GM18517 (cell line): Measurements from ENCODE around the gene HOXD1.
A peak's percentile ranks its signal among the peaks of the same experiment; 100 is the strongest.

ENCODE experiments used
- ATAC-seq: cut with Tn5 transposase; IDR thresholded peaks from one replicate; pipeline ENCODE4 v1.9.1; 2021; ENCODE audit warnings: mild to moderate bottlenecking, moderate library complexity; ENCODE audit not compliant: unreplicated experiment

The HOXD1 gene

DNA sequence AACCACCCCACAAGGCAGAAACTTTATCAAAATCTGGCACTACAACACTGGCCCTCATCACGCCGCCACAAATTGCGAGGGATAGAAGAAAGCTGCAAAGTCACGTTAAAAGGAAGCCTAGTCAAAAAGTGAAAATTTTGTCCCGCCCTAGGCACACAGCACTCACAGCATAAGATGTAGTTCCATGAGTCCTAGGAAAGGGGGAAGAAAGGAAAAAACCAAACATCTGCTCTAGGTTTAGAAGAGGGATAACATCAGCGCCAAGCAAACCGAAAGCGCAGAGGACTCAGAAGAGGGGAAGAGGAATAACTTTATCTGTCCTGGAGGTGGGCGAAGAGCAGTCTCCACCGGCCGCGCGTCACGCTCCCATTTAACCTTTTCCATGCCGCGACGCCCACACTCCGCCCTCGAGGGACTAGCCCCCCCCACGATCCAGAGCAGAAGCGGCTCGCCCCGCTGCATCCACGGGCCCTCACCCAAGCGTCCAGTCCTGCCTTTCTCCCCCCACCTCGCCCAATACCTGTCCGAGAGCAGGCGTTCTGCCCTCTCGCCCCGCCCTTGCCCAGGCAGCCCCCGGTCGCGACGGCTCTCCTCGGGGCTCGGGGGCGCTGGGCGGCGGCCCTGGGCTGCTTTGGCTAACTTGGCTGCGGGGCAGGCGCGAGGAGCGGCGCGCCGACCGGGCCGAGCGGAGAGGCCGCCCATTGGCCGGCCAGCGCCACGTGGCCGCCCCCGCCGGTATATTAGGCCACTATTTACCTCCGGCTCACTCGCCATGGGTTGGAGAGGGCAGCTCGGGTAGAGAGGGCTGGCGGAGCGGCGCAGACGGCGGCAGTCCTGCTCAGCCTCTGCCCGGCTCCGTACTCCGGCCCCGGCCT, at the start of gene HOXD1:
Gene HOXD1 (plus strand): TSS at position 770 of the 875 bp plus-strand sequence. CDS start 134 bp downstream, outside the sequence.
- ATAC-seq: no peak

DNA sequence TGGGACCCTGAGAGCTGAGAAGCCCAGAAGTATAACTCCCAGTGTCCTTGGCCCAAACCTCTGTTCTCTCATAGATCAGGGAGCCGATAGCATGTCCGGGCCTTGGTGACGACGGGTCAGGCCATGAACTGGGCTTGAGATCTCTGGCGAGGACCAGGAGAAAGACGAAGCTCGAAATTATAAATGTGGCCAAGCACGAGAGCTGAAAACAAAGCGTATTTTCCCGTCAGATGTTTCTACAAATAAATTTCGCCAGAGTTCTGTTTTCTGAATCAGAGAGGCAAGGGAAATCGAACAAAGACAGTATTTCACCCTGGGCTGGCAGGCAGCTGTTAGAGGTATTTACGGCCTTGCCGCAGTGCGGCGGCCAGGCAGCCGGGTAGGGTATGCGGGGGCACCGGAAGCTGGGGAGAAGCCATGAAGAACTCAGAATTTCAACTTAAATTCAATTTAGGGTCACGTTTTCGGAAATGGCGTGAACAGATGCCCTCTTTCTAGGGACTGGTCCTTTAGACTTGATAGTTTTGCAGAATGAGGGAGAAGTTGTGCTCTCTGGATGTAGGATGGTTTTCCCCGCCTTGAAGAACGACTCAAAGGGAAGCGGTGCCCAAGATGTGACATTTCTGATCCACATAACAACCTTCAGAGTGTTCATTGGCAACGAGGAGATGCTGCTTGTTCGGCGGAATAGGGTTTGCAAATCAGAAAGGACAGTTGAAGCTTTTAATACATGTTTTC, 49.4 kb upstream of the HOXD1 start:
- ATAC-seq: no peak

DNA sequence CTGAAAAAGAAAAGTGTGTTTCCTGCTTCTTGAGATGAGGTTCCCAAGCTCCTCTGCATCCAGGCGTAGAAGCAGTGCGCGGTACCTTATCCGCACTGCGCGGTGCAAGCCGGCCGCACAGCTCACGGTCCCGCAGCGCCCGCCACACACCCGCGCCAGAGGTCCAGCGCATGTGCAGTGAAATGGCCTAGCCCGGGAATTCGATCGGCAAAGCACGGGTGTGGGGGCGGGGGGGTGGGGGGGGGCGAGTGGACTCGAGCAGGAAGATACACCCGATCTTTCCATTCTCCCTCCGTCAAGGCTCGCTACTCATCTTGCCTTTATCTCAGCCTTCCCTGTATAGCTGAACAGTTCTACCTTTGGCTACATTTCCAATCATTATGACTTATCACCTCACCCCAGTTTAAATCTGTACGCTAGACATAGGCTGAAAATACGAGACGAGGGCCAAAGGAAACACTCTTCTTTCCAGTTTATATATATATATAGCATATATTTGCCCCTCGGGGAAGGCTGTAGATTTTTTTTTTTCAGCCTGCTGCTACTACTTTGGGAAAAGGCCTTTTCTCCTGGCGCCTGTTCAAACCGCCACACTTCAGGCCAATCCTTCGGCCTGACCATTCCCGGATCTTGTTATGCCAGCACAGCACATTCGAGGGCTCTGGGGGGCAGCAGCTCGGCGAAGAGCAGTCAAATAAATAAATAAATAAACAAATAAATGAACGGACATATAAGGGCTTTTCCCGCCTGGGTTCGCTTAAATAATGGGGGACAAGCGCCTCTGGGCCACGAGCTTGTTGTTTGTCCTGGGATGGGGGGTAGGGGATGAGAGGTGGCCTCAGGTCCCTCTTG, 48.6 kb upstream of the HOXD1 start:
- ATAC-seq: peak; percentile 14

DNA sequence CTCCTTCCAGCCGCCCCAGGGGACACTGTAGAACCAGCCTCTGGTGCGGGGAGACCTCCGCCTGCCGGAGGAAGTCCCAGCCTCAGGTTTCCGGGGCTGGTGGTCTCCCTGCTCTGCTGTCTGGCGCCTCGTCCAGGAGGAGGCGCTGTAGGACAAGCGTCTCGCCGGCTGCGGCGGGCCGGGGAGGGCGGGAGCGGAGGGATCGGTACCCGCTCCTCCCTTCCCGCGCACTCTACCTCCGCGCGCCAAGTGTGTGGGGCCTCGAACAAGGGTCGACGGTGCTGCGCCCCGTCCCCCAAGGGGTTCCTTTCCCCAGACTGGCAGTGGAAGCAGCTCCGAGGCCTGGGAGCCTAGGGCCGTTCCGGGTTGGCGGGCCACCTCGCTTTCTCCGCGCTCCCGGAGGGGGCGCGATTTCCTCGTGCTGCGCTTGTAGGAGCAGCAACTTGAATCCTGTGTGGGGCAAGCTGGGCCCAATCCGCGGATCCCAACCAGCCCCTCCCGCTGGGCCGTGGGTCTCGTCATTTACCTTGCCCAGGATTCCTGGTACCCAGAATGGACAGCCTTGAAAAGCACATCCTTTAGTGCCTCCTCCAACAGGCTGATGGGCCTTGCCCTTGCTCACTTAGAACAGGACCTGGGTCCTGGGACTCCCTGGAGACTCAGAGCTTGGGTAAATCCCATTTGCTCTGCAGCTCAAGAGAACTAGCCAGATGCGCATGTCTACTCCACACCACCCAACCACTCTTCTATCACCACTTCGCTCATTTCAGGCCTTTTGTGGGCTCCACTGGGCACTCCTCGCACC, 47.8 kb upstream of the HOXD1 start:
- ATAC-seq: peak; percentile 86

DNA sequence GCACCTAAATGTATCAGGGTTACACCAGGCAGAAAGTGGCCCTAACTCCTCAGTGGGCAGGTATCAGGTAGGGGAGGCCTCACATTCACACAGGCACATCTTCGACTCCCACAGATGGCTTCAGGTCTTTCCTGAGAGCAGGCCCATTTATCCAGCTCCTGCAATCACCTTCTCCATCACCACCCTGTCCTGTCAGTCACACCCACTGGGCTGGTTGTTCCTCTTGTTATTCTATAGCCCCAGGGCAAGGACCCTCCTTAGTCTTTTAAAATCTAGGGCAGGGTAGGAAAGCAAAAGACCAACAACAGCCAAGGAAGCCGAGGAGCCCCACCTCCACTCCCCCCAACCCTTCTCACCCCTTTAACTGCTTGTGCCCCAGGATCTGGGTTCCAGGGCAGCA, 46.2 kb upstream of the HOXD1 start:
- ATAC-seq: no peak

DNA sequence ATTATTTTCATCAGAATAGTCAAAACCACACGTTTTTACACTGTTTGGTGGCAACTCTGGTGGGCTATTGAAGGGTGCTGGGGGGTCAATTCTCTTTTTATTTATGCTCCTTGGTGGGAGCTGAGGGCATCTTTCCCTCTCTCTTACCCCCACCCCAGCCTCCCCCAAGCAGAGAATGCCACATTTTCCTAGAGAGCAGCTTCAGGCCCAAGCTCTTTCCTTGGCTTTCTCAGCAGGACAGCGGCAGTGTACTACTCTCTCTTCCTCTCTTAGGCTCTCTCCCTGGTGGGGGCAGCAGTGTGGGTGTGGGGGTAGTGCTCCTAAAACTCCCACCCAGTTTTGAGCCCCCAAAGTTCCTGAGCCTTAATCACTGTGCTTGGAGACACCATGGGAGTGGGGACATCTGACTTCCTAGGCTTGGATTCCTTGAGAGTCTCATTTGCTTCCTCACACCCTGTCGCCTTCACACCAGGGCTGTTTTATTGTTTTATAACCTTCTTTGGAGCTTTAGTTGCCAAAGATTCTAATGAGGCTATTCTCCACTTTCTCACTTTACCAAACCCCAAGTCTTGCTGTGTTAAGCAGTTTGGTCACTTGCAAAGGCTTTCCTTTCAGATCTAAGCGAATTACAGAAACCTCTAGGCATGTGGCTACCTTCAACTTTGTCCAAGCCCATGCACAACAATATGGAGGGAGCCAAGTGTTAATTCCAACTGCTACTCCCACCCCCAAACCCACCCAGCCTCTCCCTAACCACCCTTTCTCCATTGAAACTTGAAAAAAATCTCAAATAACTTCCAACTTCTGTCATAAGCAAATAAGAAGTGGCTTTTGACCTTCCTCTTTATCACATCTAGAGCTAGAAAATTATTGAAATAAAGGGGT, 43.1 kb upstream of the HOXD1 start:
- no peak for ATAC-seq

DNA sequence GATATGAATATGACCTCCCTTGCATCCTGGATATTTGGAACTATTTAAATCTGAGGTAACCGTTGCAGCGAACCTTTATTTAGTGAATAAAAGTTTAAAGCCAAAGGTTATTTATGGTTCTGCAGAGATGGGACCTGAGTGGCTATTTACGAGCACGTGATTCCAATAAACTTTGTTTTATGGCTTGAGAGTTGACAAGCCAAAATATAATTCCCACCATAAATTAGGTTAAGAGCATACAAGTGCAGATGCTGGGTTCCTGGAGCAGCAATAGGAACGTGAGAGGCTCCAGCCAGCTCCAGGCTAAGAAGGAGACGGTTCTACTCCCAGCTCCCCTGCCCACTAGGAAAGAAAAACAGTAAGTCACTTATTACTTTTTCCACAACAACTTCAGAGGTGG, 42.4 kb upstream of the HOXD1 start:
- ATAC-seq: no peak

DNA sequence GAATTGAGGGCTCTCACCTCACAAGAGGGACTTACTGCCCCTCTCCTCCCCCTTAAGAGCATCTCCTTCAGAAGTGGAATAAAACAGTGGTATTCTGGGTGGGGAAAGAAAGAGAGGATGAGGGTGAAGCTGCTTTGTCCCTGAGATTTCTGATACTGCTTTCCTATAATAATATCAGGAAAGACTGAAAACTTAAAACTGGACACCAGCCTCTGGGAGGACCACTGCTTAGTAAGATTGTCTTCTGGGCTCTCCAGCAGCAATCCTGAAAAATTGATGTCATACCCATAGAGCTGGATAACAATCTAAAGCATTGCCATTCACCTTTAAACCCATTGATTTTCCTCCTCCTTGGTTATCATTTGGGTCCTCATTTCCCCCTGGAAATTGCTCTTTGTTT, 41.8 kb upstream of the HOXD1 start:
- no peak for ATAC-seq

DNA sequence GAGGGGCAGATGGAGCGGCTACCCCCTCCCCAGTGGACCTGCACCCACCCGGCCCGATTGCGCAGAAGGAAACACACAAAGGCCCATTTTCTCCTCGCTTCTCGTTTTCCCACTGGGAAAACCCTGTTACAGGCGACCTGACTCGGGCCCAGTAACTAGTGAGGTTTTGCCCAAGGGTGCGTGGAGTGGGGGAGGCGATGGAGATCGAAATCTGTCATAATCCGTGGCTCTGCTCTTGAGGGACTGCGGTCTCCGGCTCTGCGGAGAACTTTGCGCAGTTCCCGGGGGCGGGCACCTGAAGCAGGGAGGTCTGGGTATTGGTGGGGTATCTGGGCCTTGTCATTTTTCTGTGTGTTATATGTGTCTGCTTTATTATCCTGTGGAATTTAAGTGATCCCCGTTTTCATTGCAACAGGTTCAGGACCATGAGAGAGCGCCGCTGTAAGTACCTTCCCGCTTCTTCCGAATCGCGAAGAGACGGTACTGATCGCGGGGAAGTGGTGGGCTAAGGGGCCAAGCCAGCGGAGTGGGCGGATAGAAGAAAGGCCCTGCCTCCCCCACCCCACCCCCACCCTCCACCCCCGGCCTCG, 41.2 kb upstream of the HOXD1 start:
- ATAC-seq: no peak

DNA sequence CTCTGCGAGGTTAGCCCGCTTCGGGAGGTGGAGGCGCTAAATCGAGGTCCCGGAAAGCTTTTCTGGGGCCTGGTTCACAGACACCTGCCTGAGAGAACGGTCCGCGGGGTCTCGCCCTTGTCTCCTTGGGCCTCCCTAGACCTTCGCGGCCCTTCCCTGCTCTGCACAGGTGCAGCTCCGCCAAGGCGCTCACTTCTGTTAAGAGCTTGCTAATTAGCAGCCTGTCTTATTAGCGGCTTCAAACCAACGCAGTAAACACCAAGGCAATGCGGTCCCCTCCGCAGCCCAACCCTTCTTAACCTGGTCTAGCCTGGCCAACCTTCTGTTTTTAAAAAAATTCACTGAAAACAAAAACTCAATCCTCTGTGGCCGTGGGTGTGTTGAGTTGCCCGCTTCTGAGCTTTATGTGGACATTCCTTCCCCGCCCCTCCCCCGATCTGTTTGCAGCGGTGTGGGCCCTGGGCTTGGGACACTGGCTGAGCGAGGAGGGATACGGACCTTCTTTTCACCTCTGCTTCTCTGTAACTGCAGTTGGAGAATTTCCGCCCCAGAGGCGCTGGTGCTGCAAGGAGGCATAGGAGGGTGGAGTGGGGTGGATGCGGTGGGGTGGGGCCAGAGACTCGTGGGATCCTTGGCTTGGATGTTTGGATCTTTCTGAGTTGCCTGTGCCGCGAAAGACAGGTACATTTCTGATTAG, 40.5 kb upstream of the HOXD1 start:
- no peak for ATAC-seq

DNA sequence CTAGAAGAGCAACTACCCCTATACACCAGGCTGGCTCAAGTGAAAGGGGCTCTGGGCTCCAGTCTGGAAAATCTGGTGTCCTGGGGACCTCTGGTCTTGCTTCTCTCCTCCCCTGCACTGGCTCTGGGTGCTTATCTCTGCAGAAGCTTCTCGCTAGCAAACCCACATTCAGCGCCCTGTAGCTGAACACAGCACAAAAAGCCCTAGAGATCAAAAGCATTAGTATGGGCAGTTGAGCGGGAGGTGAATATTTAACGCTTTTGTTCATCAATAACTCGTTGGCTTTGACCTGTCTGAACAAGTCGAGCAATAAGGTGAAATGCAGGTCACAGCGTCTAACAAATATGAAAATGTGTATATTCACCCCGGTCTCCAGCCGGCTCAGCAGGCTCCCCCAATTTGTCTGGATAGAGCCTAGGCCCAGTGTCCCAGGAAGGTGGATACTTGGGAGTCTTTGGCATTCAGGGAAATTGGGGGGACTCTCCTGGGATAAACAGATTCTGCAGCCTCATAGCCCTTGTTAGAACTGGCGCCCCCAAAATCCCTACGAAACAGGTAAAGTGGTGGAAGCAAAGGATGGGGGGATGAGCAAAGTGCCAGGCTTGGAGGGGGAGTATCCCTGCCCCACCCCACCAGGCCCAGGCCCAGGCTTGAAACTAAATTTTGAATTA, 39.6 kb upstream of the HOXD1 start:
- no peak for ATAC-seq

DNA sequence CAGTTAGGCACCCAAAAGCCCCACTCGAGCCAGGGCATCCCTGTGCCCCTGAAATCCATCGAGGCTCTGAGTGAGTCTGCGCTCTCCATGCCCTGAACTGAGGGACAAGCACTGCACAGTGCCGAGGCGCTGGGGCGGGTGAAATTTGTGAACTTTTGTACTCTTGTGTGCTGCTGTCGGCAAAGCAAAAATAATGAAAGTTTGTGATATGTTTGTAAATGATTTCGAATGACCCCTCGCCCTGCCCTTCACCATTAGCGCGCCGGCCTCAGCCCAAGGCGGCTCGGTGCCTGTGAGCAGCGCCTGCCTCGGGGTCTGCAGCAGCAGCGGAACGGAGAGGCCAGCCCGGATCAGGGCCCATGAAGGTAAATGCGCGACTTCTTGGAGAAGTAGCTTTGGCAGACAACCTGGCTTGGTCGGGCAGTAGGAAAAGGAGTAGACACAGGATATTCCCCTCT, 39.0 kb upstream of the HOXD1 start:
- ATAC-seq: no peak

DNA sequence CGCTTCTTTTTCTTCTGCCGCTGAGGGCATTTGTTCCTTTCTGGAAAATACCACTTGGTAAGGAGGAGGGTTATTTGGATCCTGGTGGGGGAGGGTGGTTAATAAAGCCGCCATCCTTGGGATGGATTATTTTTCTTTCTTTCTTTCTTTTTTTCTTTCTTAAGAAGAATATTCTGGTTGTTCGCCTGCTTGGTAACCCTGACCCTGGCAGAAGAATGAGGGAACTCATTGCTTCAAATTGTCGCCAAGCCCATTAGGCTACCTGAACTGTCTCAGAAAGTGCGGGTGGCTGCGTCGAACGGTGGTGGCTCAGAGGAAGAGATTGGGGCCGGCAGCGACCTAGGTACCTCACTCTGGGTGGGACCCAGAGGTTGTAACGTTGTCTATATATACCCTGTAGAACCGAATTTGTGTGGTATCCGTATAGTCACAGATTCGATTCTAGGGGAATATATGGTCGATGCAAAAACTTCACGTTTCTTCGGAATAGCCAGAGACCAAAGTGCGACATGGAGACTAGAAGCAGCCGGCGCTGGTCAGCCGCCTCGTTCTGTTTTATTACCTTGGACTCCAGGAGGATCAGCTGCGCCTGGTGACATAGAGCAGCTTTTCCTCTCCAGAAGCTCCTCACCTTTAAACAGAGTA, 38.4 kb upstream of the HOXD1 start:
- ATAC-seq: no peak

DNA sequence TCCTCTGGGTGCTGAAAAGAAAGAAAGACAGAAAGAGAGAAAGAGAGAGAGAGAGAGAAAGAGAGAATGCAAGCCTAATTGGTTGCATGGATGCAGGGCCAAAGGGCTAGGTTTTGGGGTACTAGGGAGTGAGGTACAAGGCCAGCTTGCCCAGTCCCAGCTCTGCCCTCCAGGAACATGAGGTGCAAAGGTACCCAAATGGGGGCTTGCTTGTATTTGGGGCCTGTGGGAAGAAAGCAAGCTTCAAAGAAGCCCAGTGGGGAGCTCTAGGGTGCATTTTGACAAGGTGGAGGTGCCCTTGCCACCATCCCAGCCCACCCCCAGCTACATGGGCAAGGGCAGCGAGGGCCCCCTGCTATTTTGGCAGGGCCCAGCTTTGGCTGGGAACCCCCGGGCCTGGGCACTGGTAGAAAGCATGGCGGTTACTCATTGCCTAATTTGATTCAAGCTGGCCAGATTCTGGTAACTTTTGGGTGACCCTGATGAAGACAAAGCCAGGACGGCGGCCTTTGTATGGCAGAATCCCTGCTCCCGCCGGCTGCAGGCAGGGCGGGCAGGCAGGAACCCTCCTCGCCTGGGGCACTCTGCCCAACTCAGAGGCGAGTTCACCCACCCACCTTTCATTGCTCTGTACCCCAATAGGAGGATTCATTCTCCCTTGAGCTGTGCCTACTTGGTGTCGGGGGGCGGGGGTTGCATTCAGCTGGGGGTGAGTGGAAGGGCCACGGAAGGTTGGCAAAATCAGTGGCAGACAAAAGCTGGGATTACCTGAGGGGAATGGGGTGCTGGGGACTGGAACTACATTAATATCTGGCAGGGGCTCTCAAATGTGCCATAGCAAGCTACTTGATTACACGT, 37.7 kb upstream of the HOXD1 start:
- no peak for ATAC-seq

DNA sequence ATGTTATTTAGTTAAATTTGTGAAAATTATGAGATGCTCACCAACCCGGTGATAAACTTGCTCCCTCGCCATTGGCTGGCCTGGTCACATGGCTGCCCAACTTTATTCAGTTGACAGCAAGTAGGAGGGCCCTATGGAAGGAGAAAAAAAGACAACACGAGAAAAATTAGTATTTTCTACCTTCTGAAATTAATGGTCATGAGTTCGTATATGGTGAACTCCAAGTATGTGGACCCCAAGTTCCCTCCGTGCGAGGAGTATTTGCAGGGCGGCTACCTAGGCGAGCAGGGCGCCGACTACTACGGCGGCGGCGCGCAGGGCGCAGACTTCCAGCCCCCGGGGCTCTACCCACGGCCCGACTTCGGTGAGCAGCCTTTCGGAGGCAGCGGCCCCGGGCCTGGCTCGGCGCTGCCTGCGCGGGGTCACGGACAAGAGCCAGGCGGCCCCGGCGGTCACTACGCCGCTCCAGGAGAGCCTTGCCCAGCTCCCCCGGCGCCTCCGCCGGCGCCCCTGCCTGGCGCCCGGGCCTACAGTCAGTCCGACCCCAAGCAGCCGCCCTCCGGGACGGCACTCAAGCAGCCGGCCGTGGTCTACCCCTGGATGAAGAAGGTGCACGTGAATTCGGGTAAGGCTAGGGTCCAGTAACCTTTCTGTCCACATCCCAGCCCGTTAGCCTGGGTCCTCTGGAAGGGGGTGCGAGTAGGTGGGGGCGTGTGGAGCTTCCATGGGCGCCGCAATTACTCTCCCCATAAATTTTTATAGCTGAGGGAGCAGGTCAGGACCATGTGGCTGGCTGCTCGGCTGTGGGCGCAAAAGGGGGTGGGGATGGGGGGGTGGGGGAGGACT, 36.8 kb upstream of the HOXD1 start, which contains the start of gene HOXD4:
Gene HOXD4 (plus strand): TSS at position 109 of the 846 bp plus-strand sequence. CDS start 84 bp downstream, at position 193.
- no peak for ATAC-seq
